Keratinocyte (primary cell): ENCODE results near the gene MRC2. TPM values are rescaled to one million over a fixed set of nuclear protein-coding genes. Genes with fewer than 3 reads are reported as not detected.

Experiments
- DNase-seq: peaks from one replicate; pipeline ENCODE4 v3.0.0-alpha.2; 2011; ENCODE audit warnings: low read depth, missing footprints, low spot score
- FAIRE-seq: peaks from 2 replicates; lab custom pipeline; 2011; peaks lifted over from hg19 to GRCh38; lab: Jason Lieb, UNC
- H2AFZ ChIP-seq: 2 replicates; pipeline ENCODE4 v1.6.0; 2012; ENCODE audit warnings: low read length, control low read depth, inconsistent platforms; ENCODE audit not compliant: control insufficient read depth
- H3K27ac ChIP-seq: 2 replicates; pipeline ENCODE4 v1.5.1; 2011; ENCODE audit warnings: low read length; ENCODE audit not compliant: control insufficient read depth, insufficient read depth
- H3K27me3 ChIP-seq: 3 replicates; pipeline ENCODE4 v1.6.0; 2011; ENCODE audit warnings: low read length; ENCODE audit not compliant: control insufficient read depth, insufficient read depth; ENCODE audit errors: extremely low read depth
- H3K36me3 ChIP-seq, 2 experiments: 2 replicates in 1 of 2; 3 replicates in 1 of 2; pipeline ENCODE4 v1.5.1; 2011; ENCODE audit warnings: low read length in 2 of 2, mild to moderate bottlenecking in 1 of 2; ENCODE audit not compliant: control insufficient read depth in 2 of 2, insufficient read depth in 2 of 2; ENCODE audit errors: extremely low read depth in 1 of 2
- H3K4me1 ChIP-seq: 3 replicates; pipeline ENCODE4 v1.5.1; 2011; ENCODE audit warnings: low read length; ENCODE audit not compliant: control insufficient read depth, insufficient read depth; ENCODE audit errors: extremely low read depth
- H3K4me2 ChIP-seq: 3 replicates; pipeline ENCODE4 v1.6.0; 2011; ENCODE audit warnings: low read depth, low read length; ENCODE audit not compliant: control insufficient read depth, insufficient read depth; ENCODE audit errors: extremely low read depth
- H3K4me3 ChIP-seq, 3 experiments: fragments of 200-600 bp in 1 of 3; sonication (generic) in 1 of 3; 2 replicates in 2 of 3; 3 replicates in 1 of 3; pipeline ENCODE4 v1.5.1; 2011 to 2016; ENCODE audit warnings: low read length in 3 of 3, mild to moderate bottlenecking in 3 of 3, control low read depth in 2 of 3, inconsistent platforms in 1 of 3, low read depth in 1 of 3, mixed read lengths in 1 of 3, mixed run types in 1 of 3, moderate library complexity in 1 of 3; ENCODE audit not compliant: control insufficient read depth in 2 of 3, insufficient read depth in 2 of 3; ENCODE audit errors: extremely low read depth in 1 of 3
- H3K79me2 ChIP-seq: 2 replicates; pipeline ENCODE4 v1.6.0; 2012; ENCODE audit warnings: low read length; ENCODE audit not compliant: control insufficient read depth, insufficient read depth
- H3K9ac ChIP-seq: 3 replicates; pipeline ENCODE4 v1.6.0; 2011; ENCODE audit warnings: low read length; ENCODE audit not compliant: control insufficient read depth, insufficient read depth; ENCODE audit errors: extremely low read depth
- H3K9me1 ChIP-seq: 3 replicates; pipeline ENCODE4 v1.6.0; 2011; ENCODE audit warnings: low read length; ENCODE audit not compliant: control insufficient read depth, insufficient read depth; ENCODE audit errors: extremely low read depth
- H3K9me3 ChIP-seq: 2 replicates; pipeline ENCODE4 v1.5.1; 2012; ENCODE audit warnings: low read depth, low read length; ENCODE audit not compliant: control insufficient read depth
- H4K20me1 ChIP-seq: 3 replicates; pipeline ENCODE4 v1.6.0; 2011; ENCODE audit warnings: low read length; ENCODE audit not compliant: control insufficient read depth, insufficient read depth; ENCODE audit errors: extremely low read depth
- CTCF ChIP-seq, 3 experiments: IDR thresholded peaks in 1 of 3; conservative IDR thresholded peaks in 1 of 3; optimal IDR thresholded peaks in 1 of 3; 2 replicates in 2 of 3; 3 replicates in 1 of 3; pipeline versions ENCODE3 to v1.5.1; 2011; ENCODE audit warnings: low read length in 3 of 3, mild to moderate bottlenecking in 3 of 3, moderate library complexity in 2 of 3, control low read depth in 1 of 3, inconsistent platforms in 1 of 3; ENCODE audit not compliant: insufficient read depth in 2 of 3; ENCODE audit errors: extremely low read depth in 1 of 3
- EZH2 ChIP-seq: IDR thresholded peaks from one replicate; pipeline ENCODE4 v1.6.1; 2012; ENCODE audit warnings: inconsistent platforms, mild to moderate bottlenecking, low read length, moderate library complexity
- dilution Hi-C: fragments of 300-500 bp; cut with MboI; formaldehyde crosslinking; loops from one replicate; pipeline ENCODE4 v1.7.0; 2020; ENCODE audit warnings: low sequenced_read_pairs; ENCODE audit not compliant: extremely low pct_ligation_motif_present
- polyA plus RNA-seq, 5 experiments: library from polyadenylated mRNA; depleted of rRNA in 3 of 5; stranded (reverse) in 3 of 5; stranded (forward) in 1 of 5; unstranded in 1 of 5; fragments of >200 nt; gene quantifications; 1 replicate in 1 of 5; 2 replicates in 3 of 5; 3 replicates in 1 of 5; pipeline versions ENCODE4 v1.2.1 to v1.2.3, GENCODE V29; 2011 to 2012; ENCODE audit warnings: missing spikeins in 2 of 5, low read depth in 1 of 5, low replicate concordance in 1 of 5

MRC2 gene
- polyA plus RNA-seq, 1 donor (not counting 4 experiments of a cell fraction or from before 2014, with no cell fraction given): 14.0 TPM

GRCh38 chr17:62665599-62665998 is 38.1 kb downstream of the MRC2 start:
- Histone ChIP-seq H3K4me1 (peaks cover 24% of the 10 kb centered on the region), H3K79me2 (no peaks in the 10 kb centered on the region), H3K27me3 (no peaks in the 10 kb centered on the region), H3K4me2 (no peak overlapping the region), H3K36me3 (peaks cover 0 to 8% of the 10 kb centered on the region in 2 experiments), H3K9me3 (no peaks in the 10 kb centered on the region), H3K9me1 (no peaks in the 10 kb centered on the region), H3K4me3 (no peak overlapping the region), H3K27ac (no peak overlapping the region), H4K20me1 (no peaks in the 10 kb centered on the region), H2AFZ (no peak overlapping the region), H3K9ac (no peak overlapping the region)
- dilution Hi-C loops: no loop called here
- no peak for FAIRE-seq
- DNase-seq: no peak
- no peak for TF ChIP-seq EZH2
- no peak for TF ChIP-seq CTCF (optimal IDR thresholded peaks at IDR 0.05 in 1 of 3, IDR thresholded peaks at IDR 0.05 in 1 of 3, conservative IDR thresholded peaks at IDR 0.05 in 1 of 3; ENCODE audit: extremely low read depth in 1 of 3, insufficient read depth in 2 of 3, low read length in 3 of 3)

- Histone ChIP-seq H3K27ac (no peak overlapping the region), H3K36me3 (peaks cover 0 to 8% of the 10 kb centered on the region in 2 experiments), H4K20me1 (no peaks in the 10 kb centered on the region), H3K9me1 (no peaks in the 10 kb centered on the region), H3K4me1 (peaks cover 31% of the 10 kb centered on the region), H3K9ac (no peak overlapping the region), H3K27me3 (no peaks in the 10 kb centered on the region), H2AFZ (no peak overlapping the region), H3K9me3 (no peaks in the 10 kb centered on the region), H3K4me2 (no peak overlapping the region), H3K79me2 (no peaks in the 10 kb centered on the region), H3K4me3 (no peak overlapping the region)
- no peak for TF ChIP-seq EZH2
- no peak for TF ChIP-seq CTCF (optimal IDR thresholded peaks at IDR 0.05 in 1 of 3, IDR thresholded peaks at IDR 0.05 in 1 of 3, conservative IDR thresholded peaks at IDR 0.05 in 1 of 3; ENCODE audit: extremely low read depth in 1 of 3, insufficient read depth in 2 of 3, low read length in 3 of 3)
- DNase-seq (no peak), FAIRE-seq (no peak)
- dilution Hi-C loops: no loop called here
Observed at GRCh38 chr17:62666061-62666800, 38.8 kb downstream of the MRC2 start.
